ENCODE results near the gene ACOXL. TPM values are rescaled to one million over a fixed set of nuclear protein-coding genes. Genes with fewer than 3 reads are reported as not detected.

Gene ACOXL
- total and polyA plus RNA-seq, 9 of the 15 experiments (the other 6 are each of a cell fraction or from before 2014, with no cell fraction given), result 0.31 to 0.56 TPM; not detected in 7

- Histone ChIP-seq H3K79me2 (ENCODE audit: control insufficient read depth, insufficient read depth, low read length) (no peaks in the 10 kb centered on the region), H3K4me2 (ENCODE audit: insufficient read depth, low read length) (no peak overlapping the region), H3K36me3 (ENCODE audit: control insufficient read depth, insufficient read depth, low read length) (no peaks in the 10 kb centered on the region), H4K20me1 (replicated peaks; ENCODE audit: control insufficient read depth, insufficient read depth, low read length) (no peaks in the 10 kb centered on the region), H2AFZ (ENCODE audit: low read depth, low read length) (no peak overlapping the region), H3K4me3 (no peak overlapping the region), H3K27ac (ENCODE audit: extremely low read depth, low read depth, low read length) (no peak overlapping the region), H3K9ac (ENCODE audit: insufficient read depth in 1 of 2, low read depth in 2 of 2, low read length in 2 of 2) (no peak overlapping the region), H3K9me1 (ENCODE audit: control insufficient read depth, insufficient read depth, low read length) (no peaks in the 10 kb centered on the region), H3K27me3 (ENCODE audit: control insufficient read depth in 2 of 2, insufficient read depth in 2 of 2, low read length in 2 of 2) (peaks cover 30 to 60% of the 10 kb centered on the region in 2 experiments), H3K9me3 (replicated peaks; ENCODE audit: control insufficient read depth, insufficient read depth, low read depth, low read length) (no peaks in the 10 kb centered on the region), H3K4me1 (replicated peaks in 1 of 2; ENCODE audit: control insufficient read depth in 2 of 2, insufficient read depth in 2 of 2, low read length in 2 of 2) (no peaks in the 10 kb centered on the region)
- FAIRE-seq (no peak), ATAC-seq (no peak), DNase-seq (ENCODE audit: extremely low read depth in 1 of 4, low spot score in 3 of 4) (no peak)
- ChIA-PET CTCF (ENCODE audit: low intra/inter-chr PET ratio) (no interaction called here), POLR2A (no interaction called here)
- no TSS peak for BruUV-seq (replicated peaks)
- TF ChIP-seq TAF15 (IDR thresholded peaks at IDR 0.05; ENCODE audit: low read depth, low read length), result no peak
- TF ChIP-seq HES1 (IDR thresholded peaks at IDR 0.05; ENCODE audit: low read depth), result no peak
- no peak for TF ChIP-seq C11orf30 (IDR thresholded peaks at IDR 0.05; ENCODE audit: low read depth)
- no peak for TF ChIP-seq ZNF764 (CRISPR knock-in tag; IDR thresholded peaks at IDR 0.05; ENCODE audit: low read depth)
- no peak for TF ChIP-seq TRIM24 (IDR thresholded peaks at IDR 0.05)
- no peak for TF ChIP-seq E2F4 (CRISPR knock-in tag; IDR thresholded peaks at IDR 0.05; ENCODE audit: low read depth)
- no peak for TF ChIP-seq HBP1 (CRISPR knock-in tag; IDR thresholded peaks at IDR 0.05)
- TF ChIP-seq PHF8 (IDR thresholded peaks at IDR 0.05; ENCODE audit: borderline replicate concordance, low read length), result no peak
- no peak for TF ChIP-seq PRDM10 (IDR thresholded peaks at IDR 0.05; ENCODE audit: partially characterized antibody)
- no peak for TF ChIP-seq ZSCAN32 (CRISPR knock-in tag; IDR thresholded peaks at IDR 0.05)
- WGBS (ENCODE audit: insufficient coverage, low coverage, missing lambda C conversion rate), result 0% methylated on average over 2 of the region's 2 CpGs
- intact Hi-C loops (cut with micrococcal nuclease), result no loop called here
- in situ Hi-C loops (cut with MboI), result no loop called here
Measured at GRCh38 chr2:110863726-110864125, 131.4 kb downstream of the ACOXL start.

All from K562 (cell line).